ENCODE data around the gene ZNF480. TPM values are rescaled to one million over a fixed set of nuclear protein-coding genes. Genes with fewer than 3 reads are reported as not detected.

ZNF480 gene
- total and polyA plus RNA-seq, 2 of the 13 experiments (the other 11 are each of a cell fraction or from before 2014, with no cell fraction given), result 2.1 to 9.6 TPM

DNA sequence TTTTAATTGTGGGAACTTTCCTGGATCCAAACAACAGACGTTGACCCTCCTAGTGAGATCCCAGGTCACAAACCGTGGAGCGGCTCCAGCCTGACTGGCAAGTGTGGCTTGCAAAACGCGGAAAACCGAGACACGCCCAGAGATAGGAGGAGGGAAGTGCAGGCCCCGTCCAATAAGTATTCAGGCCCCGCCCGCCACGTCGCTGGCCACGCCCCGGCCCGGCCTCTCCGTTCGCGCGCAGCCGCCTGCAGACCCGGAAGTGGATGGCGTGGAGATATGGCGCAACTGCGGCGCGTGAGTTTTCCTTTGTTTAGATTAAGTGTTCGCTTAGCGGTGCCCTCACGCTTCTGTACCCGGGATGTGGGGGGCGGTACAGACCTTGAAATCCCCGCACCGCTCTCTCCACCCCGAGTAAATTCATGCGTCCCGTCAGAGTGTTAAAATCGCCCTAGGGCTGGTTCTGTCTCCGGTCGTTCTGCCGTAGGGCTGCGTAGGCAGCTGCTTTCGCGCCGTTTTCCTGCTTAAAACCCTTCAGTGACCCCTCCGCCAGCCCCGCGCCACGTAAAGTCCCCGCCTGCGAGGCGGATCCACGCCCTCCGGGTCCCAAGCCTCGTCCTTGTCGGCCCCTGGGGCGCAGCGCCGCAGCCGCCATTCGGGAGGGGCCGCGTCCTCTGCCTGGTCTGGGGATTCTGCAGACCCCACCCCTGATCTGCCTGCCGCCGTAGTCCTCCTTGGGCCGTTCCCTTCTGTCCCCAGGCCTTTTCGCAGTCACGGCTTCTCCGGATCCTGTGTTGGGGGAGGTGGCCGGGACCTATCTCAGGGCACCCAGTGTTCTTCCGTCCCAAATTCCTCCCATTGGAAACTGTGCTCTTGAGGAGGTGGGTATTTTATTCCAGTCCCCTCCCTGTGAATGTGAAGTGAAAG lies 27.4 kb upstream of the ZNF480 start, which contains the start of gene ZNF766 (continued):
- TF ChIP-seq MEF2D (CRISPR knock-in tag; IDR thresholded peaks at IDR 0.05) (peak; percentile 40; the same call in 1 of the 2 replicates), SPEN (CRISPR knock-in tag; IDR thresholded peaks at IDR 0.05; ENCODE audit: low read depth) (peak; percentile 72), GABPA (IDR thresholded peaks at IDR 0.05; ENCODE audit: low read depth, low read length) (peak; percentile 43; the same call in 1 of the 2 replicates), GABPA (CRISPR knock-in tag; IDR thresholded peaks at IDR 0.05; ENCODE audit: low read depth) (peak; percentile 75), ZNF615 (CRISPR knock-in tag; IDR thresholded peaks at IDR 0.05; ENCODE audit: borderline replicate concordance) (peak; percentile 59; the same call in 1 of the 2 replicates), RFX1 (IDR thresholded peaks at IDR 0.05) (no peak), TBX2 (CRISPR knock-in tag; IDR thresholded peaks at IDR 0.05; ENCODE audit: borderline replicate concordance) (peak; percentile 83), NFIB (CRISPR knock-in tag; IDR thresholded peaks at IDR 0.05; ENCODE audit: borderline replicate concordance) (no peak), PAX8 (CRISPR knock-in tag; IDR thresholded peaks at IDR 0.05; ENCODE audit: borderline replicate concordance) (0 out of 2 replicates have a peak, but pooled peaks have one; percentile 60), PTBP1 (IDR thresholded peaks at IDR 0.05; ENCODE audit: low read depth, low read length, poor library complexity, severe bottlenecking) (no peak), ZNF367 (CRISPR knock-in tag; IDR thresholded peaks at IDR 0.05; ENCODE audit: borderline replicate concordance) (no peak), TGIF2 (CRISPR knock-in tag; IDR thresholded peaks at IDR 0.05) (peak; percentile 31; the same call in 1 of the 2 replicates), TBX3 (IDR thresholded peaks at IDR 0.05; ENCODE audit: borderline replicate concordance) (no peak), PITX1 (CRISPR knock-in tag; IDR thresholded peaks at IDR 0.05) (peak; percentile 28; the same call in 1 of the 2 replicates), NCOR1 (IDR thresholded peaks at IDR 0.05; ENCODE audit: borderline replicate concordance, low read length) (no peak)
- TF ChIP-seq, protein P1, sequence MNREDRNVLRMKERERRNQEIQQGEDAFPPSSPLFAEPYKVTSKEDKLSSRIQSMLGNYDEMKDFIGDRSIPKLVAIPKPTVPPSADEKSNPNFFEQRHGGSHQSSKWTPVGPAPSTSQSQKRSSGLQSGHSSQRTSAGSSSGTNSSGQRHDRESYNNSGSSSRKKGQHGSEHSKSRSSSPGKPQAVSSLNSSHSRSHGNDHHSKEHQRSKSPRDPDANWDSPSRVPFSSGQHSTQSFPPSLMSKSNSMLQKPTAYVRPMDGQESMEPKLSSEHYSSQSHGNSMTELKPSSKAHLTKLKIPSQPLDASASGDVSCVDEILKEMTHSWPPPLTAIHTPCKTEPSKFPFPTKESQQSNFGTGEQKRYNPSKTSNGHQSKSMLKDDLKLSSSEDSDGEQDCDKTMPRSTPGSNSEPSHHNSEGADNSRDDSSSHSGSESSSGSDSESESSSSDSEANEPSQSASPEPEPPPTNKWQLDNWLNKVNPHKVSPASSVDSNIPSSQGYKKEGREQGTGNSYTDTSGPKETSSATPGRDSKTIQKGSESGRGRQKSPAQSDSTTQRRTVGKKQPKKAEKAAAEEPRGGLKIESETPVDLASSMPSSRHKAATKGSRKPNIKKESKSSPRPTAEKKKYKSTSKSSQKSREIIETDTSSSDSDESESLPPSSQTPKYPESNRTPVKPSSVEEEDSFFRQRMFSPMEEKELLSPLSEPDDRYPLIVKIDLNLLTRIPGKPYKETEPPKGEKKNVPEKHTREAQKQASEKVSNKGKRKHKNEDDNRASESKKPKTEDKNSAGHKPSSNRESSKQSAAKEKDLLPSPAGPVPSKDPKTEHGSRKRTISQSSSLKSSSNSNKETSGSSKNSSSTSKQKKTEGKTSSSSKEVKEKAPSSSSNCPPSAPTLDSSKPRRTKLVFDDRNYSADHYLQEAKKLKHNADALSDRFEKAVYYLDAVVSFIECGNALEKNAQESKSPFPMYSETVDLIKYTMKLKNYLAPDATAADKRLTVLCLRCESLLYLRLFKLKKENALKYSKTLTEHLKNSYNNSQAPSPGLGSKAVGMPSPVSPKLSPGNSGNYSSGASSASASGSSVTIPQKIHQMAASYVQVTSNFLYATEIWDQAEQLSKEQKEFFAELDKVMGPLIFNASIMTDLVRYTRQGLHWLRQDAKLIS (CRISPR knock-in tag; IDR thresholded peaks at IDR 0.05), result no peak
- TF ChIP-seq, protein P2, sequence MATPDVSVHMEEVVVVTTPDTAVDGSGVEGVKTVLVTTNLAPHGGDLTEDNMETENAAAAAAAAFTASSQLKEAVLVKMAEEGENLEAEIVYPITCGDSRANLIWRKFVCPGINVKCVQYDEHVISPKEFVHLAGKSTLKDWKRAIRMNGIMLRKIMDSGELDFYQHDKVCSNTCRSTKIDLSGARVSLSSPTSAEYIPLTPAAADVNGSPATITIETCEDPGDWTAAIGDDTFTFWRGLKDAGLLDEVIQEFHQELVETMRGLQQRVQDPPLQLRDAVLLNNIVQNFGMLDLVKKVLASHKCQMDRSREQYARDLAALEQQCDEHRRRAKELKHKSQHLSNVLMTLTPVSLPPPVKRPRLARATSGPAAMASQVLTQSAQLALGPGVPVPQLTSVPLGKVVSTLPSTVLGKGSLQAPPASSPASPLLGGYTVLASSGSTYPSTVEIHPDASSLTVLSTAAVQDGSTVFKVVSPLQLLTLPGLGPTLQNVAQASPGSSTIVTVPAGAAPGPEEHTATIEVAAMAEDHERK (CRISPR knock-in tag; IDR thresholded peaks at IDR 0.05; ENCODE audit: low read depth), result no peak
- TF ChIP-seq, protein P3, sequence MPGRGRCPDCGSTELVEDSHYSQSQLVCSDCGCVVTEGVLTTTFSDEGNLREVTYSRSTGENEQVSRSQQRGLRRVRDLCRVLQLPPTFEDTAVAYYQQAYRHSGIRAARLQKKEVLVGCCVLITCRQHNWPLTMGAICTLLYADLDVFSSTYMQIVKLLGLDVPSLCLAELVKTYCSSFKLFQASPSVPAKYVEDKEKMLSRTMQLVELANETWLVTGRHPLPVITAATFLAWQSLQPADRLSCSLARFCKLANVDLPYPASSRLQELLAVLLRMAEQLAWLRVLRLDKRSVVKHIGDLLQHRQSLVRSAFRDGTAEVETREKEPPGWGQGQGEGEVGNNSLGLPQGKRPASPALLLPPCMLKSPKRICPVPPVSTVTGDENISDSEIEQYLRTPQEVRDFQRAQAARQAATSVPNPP (CRISPR knock-in tag; IDR thresholded peaks at IDR 0.05), result no peak
- TF ChIP-seq, protein P4, sequence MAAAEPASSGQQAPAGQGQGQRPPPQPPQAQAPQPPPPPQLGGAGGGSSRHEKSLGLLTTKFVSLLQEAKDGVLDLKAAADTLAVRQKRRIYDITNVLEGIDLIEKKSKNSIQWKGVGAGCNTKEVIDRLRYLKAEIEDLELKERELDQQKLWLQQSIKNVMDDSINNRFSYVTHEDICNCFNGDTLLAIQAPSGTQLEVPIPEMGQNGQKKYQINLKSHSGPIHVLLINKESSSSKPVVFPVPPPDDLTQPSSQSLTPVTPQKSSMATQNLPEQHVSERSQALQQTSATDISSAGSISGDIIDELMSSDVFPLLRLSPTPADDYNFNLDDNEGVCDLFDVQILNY (CRISPR knock-in tag; conservative IDR thresholded peaks at IDR 0.05), result peak; percentile 90
- TF ChIP-seq, protein P5, sequence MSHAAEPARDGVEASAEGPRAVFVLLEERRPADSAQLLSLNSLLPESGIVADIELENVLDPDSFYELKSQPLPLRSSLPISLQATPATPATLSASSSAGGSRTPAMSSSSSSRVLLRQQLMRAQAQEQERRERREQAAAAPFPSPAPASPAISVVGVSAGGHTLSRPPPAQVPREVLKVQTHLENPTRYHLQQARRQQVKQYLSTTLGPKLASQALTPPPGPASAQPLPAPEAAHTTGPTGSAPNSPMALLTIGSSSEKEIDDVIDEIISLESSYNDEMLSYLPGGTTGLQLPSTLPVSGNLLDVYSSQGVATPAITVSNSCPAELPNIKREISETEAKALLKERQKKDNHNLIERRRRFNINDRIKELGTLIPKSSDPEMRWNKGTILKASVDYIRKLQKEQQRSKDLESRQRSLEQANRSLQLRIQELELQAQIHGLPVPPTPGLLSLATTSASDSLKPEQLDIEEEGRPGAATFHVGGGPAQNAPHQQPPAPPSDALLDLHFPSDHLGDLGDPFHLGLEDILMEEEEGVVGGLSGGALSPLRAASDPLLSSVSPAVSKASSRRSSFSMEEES (CRISPR knock-in tag; IDR thresholded peaks at IDR 0.05), result peak; percentile 79

Measured in HepG2 (cell line).